Measurements from ENCODE around the gene RRAGD. TPM values are rescaled to one million over a fixed set of nuclear protein-coding genes. Genes with fewer than 3 reads are reported as not detected.

Gene RRAGD, protein sequence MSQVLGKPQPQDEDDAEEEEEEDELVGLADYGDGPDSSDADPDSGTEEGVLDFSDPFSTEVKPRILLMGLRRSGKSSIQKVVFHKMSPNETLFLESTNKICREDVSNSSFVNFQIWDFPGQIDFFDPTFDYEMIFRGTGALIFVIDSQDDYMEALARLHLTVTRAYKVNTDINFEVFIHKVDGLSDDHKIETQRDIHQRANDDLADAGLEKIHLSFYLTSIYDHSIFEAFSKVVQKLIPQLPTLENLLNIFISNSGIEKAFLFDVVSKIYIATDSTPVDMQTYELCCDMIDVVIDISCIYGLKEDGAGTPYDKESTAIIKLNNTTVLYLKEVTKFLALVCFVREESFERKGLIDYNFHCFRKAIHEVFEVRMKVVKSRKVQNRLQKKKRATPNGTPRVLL
- polyA plus RNA-seq (2011; rRNA removed) (not detected in 2 replicates), polyA minus RNA-seq (2011; rRNA and poly(A)+ RNA removed) (not detected in 2 replicates)

GRCh38 chr6:89412071-89413005 lies at the start of gene RRAGD:
Gene RRAGD, minus strand, starts transcription at chr6:89412273. Its CDS starts 280 bp downstream, at chr6:89411993.
- TF ChIP-seq, protein P1, sequence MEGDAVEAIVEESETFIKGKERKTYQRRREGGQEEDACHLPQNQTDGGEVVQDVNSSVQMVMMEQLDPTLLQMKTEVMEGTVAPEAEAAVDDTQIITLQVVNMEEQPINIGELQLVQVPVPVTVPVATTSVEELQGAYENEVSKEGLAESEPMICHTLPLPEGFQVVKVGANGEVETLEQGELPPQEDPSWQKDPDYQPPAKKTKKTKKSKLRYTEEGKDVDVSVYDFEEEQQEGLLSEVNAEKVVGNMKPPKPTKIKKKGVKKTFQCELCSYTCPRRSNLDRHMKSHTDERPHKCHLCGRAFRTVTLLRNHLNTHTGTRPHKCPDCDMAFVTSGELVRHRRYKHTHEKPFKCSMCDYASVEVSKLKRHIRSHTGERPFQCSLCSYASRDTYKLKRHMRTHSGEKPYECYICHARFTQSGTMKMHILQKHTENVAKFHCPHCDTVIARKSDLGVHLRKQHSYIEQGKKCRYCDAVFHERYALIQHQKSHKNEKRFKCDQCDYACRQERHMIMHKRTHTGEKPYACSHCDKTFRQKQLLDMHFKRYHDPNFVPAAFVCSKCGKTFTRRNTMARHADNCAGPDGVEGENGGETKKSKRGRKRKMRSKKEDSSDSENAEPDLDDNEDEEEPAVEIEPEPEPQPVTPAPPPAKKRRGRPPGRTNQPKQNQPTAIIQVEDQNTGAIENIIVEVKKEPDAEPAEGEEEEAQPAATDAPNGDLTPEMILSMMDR (IDR thresholded peaks at IDR 0.05; ENCODE audit: insufficient read depth, low read depth, low read length) = no peak
- ChIA-PET CTCF (interaction anchor here (1.1 kb wide), 1 partner anchor 10 kb away, joined by 3 read pairs; no protein-coding TSS in a partner anchor), POLR2A (no interaction called here)
- DNase-seq (ENCODE audit: low read depth) = no peak
- no peaks in the 10 kb centered on the region for H3K36me3 ChIP-seq (ENCODE audit: control insufficient read depth, insufficient read depth, low read length)
- peak within 1 kb of the TSS; percentile 32 for H3K4me3 ChIP-seq (ENCODE audit: low read depth, low read length)
- peaks cover 26% of the 10 kb centered on the region for H3K27me3 ChIP-seq (ENCODE audit: control insufficient read depth, insufficient read depth, low read length)

GRCh38 chr6:89460713-89461112 lies 48.6 kb upstream of the RRAGD start:
- no peak for DNase-seq (ENCODE audit: low read depth)
- CTCF ChIA-PET = interaction anchor here (0.6 kb wide), 1 partner anchor 22 kb away, joined by 3 read pairs; no protein-coding TSS in a partner anchor

GRCh38 chr6:89459501-89459900 lies 47.4 kb upstream of the RRAGD start:
- TF ChIP-seq, protein P1 (IDR thresholded peaks at IDR 0.05; ENCODE audit: insufficient read depth, low read depth, low read length) = no peak

More at GRCh38 chr6:89460713-89461112, 48.6 kb upstream of the RRAGD start:
- POLR2A ChIA-PET = no interaction called here
- H3K4me3 ChIP-seq (ENCODE audit: low read depth, low read length) = no peak overlapping the region
- H3K36me3 ChIP-seq (ENCODE audit: control insufficient read depth, insufficient read depth, low read length) = no peaks in the 10 kb centered on the region
- TF ChIP-seq, protein P1 (IDR thresholded peaks at IDR 0.05; ENCODE audit: insufficient read depth, low read depth, low read length) = no peak
- H3K27me3 ChIP-seq (ENCODE audit: control insufficient read depth, insufficient read depth, low read length) = no peaks in the 10 kb centered on the region

DNA sequence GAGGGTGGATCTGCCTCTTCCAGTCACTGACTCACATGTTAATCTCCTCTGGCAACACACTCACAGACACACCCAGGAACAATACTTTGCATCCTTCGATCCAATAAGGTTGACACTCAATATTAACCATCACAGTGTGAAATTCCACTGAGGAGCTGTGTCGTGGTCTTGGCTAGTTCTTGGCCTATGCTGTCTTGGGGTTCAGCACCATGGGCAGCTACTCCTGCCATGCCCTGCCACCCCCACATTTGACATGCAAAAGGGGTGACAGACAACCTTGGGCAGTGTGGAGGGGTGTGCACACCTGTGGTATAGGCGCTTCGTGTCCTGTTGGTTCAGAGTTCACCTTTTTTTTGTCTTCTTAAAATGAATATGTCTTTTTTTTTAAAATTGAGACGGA lies 46.6 kb upstream of the RRAGD start:
- ChIA-PET CTCF (no interaction called here), POLR2A (no interaction called here)
- Histone ChIP-seq H3K27me3 (ENCODE audit: control insufficient read depth, insufficient read depth, low read length) (no peaks in the 10 kb centered on the region), H3K36me3 (ENCODE audit: control insufficient read depth, insufficient read depth, low read length) (no peaks in the 10 kb centered on the region), H3K4me3 (ENCODE audit: low read depth, low read length) (no peak overlapping the region)
- TF ChIP-seq, protein P1 (IDR thresholded peaks at IDR 0.05; ENCODE audit: insufficient read depth, low read depth, low read length) = no peak
- DNase-seq (ENCODE audit: low read depth) = no peak

More at GRCh38 chr6:89459501-89459900, 47.4 kb upstream of the RRAGD start:
- Histone ChIP-seq H3K36me3 (ENCODE audit: control insufficient read depth, insufficient read depth, low read length) (no peaks in the 10 kb centered on the region), H3K4me3 (ENCODE audit: low read depth, low read length) (no peak overlapping the region), H3K27me3 (ENCODE audit: control insufficient read depth, insufficient read depth, low read length) (no peaks in the 10 kb centered on the region)
- no peak for DNase-seq (ENCODE audit: low read depth)
- CTCF ChIA-PET = no interaction called here
- POLR2A ChIA-PET = no interaction called here

- TF ChIP-seq, protein P1 (IDR thresholded peaks at IDR 0.05; ENCODE audit: insufficient read depth, low read depth, low read length) = no peak
- ChIA-PET CTCF (no interaction called here), POLR2A (no interaction called here)
- Histone ChIP-seq H3K27me3 (ENCODE audit: control insufficient read depth, insufficient read depth, low read length) (no peaks in the 10 kb centered on the region), H3K36me3 (ENCODE audit: control insufficient read depth, insufficient read depth, low read length) (no peaks in the 10 kb centered on the region), H3K4me3 (ENCODE audit: low read depth, low read length) (no peak overlapping the region)
- no peak for DNase-seq (ENCODE audit: low read depth)
Observed at GRCh38 chr6:89454300-89454699, 42.2 kb upstream of the RRAGD start.
